HG03442 (cell line): ENCODE data around the gene PGAM5.
A peak's percentile ranks its signal among the peaks of the same experiment; 100 is the strongest.
"Not testable (repeated sequence)": the region's sequence is repeated elsewhere in the genome, so short reads cannot be mapped to it uniquely, and the experiment has no call there.

ENCODE experiments used
- ATAC-seq: cut with Tn5 transposase; IDR thresholded peaks from one replicate; pipeline ENCODE4 v1.9.1; 2021; ENCODE audit warnings: mild to moderate bottlenecking, moderate library complexity; ENCODE audit not compliant: unreplicated experiment

PGAM5 gene

DNA sequence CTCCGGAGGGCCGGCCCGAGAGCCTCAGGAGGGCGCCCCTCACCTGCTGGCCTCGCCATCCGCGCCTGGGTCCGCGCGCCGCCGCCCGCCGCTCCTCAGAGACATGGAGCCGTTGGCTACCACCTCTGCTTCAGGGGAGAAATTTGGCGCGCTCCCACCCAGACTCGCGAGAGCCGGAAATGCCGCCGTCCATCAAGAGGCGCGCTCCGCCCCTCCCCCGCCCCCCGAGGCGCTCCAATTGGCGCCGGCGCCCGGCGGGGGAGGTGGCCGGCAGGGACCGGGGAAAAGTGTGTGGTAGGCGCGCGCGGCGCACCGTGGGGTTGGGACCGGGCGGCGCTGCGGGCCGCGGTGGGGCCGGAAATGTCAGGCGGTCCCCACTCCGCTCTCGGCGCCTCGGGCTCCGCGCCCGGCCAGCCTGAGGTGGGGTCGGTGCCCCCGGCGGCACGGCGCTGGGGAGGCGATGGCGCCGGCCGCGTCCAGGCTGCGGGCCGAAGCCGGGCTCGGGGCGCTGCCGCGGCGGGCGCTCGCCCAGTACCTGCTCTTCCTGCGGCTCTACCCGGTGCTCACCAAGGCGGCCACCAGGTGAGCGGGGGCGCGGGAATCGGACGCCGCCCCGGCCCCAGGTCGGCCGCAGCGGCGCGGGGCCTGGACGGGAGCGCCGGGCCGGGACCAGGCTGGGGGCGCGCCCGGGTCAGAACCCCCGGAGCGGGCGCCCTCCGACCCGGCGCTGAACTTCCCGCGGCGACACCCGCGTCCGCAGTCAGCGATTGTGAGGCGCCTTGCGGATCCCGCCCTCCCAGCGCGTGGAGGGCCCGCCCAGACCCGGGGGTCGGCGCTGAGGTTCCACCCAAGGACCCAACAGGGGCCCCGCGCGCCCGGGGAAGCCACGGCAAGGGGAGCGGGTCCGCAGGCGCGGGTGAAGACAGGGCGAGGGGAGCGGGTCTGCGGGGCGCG lies 23.2 kb upstream of the PGAM5 start, which contains the start of the genes POLE and PXMP2:
Gene POLE (minus strand): TSS at position 132 of the 954 bp plus-strand sequence. CDS start 27 bp downstream, at position 105.
Gene PXMP2 (plus strand): TSS at position 377 of the 954 bp plus-strand sequence. CDS start 84 bp downstream, at position 461.
- ATAC-seq: peak; percentile 91

DNA sequence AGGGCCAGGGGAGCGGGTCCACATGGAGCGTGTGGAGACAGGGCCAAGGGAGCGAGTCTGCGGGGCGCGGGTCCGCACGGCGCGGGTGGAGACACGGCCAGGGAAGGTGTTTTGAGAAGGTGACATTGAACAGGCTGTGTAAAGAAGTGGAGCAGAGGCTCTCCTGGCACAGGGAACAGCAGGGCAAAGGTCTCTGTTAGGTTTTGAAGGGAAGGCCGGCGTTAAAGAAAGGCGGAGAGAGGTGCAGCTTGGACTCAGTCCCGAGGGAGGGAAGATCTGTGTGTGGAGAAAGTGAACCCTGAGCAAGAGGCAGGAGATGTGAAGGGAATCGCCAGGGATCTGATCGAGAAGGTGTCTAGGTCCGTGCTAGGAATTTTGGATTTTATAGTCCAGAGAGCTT lies 21.4 kb upstream of the PGAM5 start:
- ATAC-seq: no peak

DNA sequence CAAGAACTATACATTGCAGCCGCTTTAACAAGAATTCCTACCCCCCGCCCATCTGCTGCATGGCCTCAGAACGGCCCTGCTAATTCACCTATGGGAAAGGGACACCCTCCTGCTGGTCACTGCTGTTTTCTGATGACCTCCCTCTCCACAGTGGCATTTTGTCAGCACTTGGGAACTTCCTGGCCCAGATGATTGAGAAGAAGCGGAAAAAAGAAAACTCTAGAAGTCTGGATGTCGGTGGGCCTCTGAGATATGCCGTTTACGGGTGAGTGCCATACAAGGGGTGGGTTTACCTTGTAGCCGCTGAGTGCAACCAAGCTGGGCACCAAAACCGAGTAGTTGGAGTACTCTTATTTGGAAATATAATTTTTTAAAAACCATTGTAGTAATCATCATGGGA lies 20.5 kb upstream of the PGAM5 start:
- ATAC-seq: no peak

DNA sequence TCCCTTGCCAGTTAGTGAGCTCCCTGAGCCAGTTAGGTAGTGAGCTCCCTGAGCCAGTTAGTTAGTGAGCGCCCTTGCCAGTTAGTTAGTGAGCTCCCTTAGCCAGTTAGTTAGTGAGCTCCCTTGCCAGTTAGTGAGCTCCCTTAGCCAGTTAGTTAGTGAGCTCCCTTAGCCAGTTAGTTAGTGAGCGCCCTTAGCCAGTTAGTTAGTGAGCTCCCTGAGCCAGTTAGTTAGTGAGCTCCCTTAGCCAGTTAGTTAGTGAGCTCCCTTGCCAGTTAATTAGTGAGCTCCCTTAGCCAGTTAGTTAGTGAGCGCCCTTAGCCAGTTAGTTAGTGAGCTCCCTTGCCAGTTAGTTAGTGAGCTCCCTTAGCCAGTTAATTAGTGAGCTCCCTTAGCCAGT lies 18.6 kb upstream of the PGAM5 start:
- not testable (repeated sequence) for ATAC-seq

DNA sequence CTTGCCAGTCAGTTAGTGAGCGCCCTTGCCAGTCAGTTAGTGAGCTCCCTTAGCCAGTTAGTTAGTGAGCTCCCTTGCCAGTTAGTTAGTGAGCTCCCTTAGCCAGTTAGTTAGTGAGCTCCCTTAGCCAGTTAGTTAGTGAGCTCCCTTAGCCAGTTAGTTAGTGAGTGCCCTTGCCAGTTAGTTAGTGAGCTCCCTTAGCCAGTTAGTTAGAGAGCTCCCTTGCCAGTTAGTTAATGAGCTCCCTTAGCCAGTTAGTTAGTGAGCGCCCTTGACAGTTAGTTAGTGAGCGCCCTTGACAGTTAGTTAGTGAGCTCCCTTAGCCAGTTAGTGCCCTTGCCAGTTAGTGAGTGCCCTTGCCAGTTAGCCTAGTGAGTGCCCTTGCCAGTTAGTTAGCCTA lies 15.8 kb upstream of the PGAM5 start:
- ATAC-seq: not testable (repeated sequence)

DNA sequence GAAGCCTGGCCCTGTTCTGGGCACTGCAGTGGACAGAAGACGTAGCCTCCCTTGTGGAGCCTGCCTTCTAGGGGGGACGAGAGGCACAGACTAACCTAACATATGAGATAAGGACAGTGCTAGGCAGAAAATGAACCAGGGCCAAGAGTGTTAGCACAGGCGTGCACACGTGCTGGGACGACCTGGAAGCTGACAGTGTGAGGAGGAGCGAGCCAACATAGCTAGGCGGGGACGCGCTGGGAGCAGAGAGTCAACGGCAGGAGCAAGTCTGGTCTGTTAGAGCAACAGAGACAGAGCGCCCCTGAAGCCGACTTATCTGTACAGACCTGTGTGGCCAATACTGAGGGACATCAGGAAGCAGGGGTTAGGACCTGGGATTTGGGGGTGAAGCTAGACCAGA lies 15.2 kb upstream of the PGAM5 start:
- no peak for ATAC-seq

GRCh38 chr12:132698341-132698740 lies 12.3 kb upstream of the PGAM5 start:
- no peak for ATAC-seq

DNA sequence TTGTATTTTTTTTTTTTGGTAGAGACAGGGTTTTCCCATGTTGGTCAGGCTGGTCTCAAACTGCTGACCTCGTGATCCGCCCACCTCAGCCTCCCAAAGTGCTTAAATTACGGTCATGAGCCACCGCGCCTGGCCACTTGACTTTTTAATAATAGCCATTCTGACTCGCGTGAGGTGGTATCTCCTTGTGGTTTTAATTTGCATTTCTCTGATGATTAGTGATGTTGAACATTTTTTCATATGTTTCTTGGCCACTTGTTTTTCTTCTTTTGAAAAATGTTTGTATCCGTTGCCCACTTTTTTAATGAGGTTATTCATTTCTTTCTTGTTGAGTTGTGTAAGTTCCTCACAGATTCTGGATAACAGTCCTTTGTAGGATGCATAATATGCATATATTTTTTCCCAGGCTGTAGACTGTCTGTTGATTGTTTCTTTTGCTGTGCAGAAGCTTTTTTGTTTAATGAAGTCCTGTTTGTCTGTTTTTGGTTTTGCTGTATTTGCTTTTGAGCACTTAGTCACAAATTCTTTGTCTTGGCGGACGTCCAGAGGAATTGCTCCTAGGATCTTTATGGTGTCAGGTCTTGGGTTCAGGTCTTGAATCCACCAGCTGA lies 10.3 kb upstream of the PGAM5 start:
- no peak for ATAC-seq

- no peak for ATAC-seq
Observed at GRCh38 chr12:132702640-132703039, 8.0 kb upstream of the PGAM5 start.

GRCh38 chr12:132703641-132704040 lies 7.0 kb upstream of the PGAM5 start:
- ATAC-seq: no peak

GRCh38 chr12:132707241-132707640 lies 3.4 kb upstream of the PGAM5 start:
- no peak for ATAC-seq

GRCh38 chr12:132708150-132708549 lies 2.5 kb upstream of the PGAM5 start:
- no peak for ATAC-seq

- peak; percentile 21 for ATAC-seq
Observed at GRCh38 chr12:132710043-132710404, 618 bp upstream of the PGAM5 start.

DNA sequence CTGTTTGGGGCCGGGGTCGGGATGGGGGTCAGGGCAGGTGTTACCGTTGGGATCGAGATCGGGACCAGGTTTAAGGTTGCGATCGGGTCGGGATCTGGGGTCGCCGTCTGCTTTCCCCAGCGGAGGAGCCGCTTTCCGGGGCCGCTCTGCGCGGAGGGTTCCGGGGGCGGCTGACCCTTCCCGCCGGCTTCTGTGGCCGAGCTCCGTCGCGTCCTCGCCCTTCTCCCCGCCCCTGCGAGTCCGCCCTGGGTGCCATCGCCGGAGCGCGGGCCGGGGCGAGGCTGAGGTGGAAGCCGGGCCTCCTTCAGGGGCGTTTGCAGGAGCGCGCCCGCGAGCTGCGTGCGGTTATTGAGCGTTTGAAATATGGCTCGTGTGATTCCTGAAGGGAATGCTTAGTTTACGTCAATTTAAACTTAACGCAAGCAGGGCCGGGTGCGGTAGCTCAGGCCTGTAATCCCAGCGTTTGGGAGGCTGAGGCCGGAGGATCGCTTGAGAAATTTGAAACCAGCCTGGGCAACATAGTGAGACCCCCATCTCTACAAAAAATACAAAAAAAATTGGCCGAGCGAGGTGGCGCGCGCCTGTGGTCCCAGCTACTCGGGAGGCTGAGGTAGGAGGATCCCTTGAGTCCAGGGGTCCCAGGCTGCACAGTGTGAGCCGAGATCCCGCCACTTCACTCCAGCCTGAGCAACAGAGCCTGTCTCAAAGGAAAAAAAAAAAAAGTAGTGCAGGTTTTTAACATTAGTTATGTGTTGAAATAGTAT lies 620 bp downstream of the PGAM5 start:
- peak; percentile 11 for ATAC-seq

DNA sequence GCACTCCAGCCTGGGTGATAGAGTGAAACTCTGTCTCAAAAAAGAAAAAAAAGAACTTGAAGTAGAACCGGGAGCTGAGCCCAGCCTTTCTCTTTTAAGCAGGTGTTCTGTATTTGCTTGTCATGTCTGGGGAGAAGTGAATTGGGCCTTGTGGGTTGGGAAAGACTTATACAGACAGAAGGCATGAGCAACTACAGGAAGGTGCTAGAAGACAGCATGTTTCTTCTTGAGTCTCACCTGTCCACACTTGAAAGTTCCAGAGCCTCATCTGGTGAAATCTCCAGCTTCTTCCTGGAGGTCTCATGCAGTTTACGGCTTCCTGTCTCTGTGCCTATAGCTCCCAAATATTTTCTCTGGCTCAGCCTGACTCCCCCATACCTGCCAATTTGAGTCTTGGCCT lies 2.5 kb downstream of the PGAM5 start:
- no peak for ATAC-seq

- ATAC-seq: no peak
Observed at GRCh38 chr12:132715874-132716273, 5.2 kb downstream of the PGAM5 start.

DNA sequence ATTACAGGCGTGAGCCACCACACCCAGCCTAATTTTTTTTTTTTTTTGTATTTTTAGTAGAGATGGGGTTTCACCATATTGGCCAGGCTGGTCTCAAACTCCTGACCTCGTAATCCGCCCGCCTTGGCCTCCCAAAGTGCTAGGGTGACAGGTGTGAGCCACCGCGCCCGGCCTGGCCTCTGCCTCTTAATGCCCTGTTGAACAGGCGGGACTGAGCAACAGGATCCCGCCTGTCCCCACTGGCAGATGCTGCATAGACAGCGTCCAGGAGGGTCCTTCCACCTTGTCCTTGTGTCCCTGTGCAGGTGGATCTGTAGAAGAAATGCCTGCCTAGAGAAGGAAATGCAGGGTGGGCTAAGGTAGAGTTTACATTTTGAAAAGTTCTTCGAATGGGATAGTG lies 5.7 kb downstream of the PGAM5 start:
- ATAC-seq: no peak

- no peak for ATAC-seq
Observed at GRCh38 chr12:132717011-132717410, 6.4 kb downstream of the PGAM5 start.

DNA sequence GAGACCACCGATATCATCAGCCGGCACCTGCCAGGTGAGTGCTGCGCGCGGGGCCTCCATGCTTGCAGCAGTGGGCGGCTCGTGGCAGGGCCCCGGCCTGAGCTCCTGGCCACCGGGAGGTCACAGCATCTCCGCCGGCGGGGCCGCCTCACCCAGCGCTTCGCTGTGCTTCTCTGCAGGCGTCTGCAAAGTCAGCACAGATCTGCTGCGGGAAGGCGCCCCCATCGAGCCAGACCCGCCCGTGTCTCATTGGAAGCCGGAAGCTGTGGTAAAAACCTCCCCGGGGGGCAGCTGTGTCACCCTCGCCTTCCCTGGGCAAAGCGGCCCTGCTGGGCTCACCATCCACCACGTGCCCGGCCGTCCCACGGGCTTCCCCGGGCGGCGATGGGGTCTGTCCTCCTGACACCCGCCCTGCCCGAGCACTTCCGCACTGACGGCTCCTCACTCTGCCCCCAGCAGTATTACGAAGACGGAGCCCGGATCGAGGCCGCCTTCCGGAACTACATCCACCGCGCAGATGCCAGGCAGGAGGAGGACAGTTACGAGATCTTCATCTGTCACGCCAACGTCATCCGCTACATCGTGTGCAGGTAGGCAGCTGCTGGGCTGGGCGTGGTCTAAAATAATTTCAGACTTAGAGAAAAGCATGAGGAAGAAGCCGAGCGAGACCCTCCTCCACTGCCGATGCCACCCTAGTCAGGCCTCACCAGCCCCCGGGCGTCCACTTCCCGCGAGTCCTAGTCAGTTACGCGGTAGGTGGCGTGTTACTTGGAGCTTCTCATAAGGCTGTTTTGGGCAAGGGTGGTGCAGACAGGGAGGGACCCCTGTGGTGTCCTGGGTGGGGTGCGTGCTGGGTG lies 7.1 kb downstream of the PGAM5 start:
- ATAC-seq: no peak

GRCh38 chr12:132718644-132719043 lies 8.0 kb downstream of the PGAM5 start:
- ATAC-seq: no peak
